Activated CD8-positive, alpha-beta memory T cell treated with anti-CD3 and anti-CD28 coated beads for 48 hours (primary cell): ENCODE measurements around the gene METTL21A.
"Not testable (repeated sequence)": the region's sequence is repeated elsewhere in the genome, so short reads cannot be mapped to it uniquely, and the experiment has no call there.

Experiments
- DNase-seq, 3 experiments: peaks; one replicate each; pipeline ENCODE4 v3.0.0-alpha.2; 2020; ENCODE audit warnings: low read depth in 2 of 3, low spot score in 2 of 3

METTL21A gene

GRCh38 chr2:207625014-207625907 lies at the start of gene METTL21A:
METTL21A (minus strand) TSS chr2:207625394; CDS start chr2:207624375, 1,019 bp downstream.
- DNase-seq = peak; percentile 73 to 93 (median 77)

- no peak for DNase-seq
Measured at GRCh38 chr2:207674826-207675225, 49.6 kb upstream of the METTL21A start.

GRCh38 chr2:207674266-207674774 lies 49.1 kb upstream of the METTL21A start:
- no peak for DNase-seq

DNA sequence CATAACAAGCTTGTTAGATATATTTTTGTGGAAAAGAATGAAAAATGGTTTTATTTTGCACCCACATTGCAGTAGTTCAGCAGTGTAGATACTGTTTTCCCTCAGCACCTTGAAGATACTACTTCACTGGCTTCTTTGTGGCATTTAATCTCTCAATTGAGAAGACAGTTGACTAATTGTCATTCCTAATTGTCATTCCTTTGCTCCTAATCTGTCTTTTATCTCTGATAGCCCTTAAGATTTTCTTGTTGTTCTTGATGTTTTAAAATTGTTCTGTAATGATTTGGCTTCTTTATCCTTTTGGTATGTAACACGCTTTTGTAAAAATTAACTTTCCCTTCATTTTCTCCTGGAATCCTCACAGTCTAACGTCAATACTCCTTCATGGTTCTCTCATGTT lies 48.2 kb upstream of the METTL21A start:
- no peak for DNase-seq

DNA sequence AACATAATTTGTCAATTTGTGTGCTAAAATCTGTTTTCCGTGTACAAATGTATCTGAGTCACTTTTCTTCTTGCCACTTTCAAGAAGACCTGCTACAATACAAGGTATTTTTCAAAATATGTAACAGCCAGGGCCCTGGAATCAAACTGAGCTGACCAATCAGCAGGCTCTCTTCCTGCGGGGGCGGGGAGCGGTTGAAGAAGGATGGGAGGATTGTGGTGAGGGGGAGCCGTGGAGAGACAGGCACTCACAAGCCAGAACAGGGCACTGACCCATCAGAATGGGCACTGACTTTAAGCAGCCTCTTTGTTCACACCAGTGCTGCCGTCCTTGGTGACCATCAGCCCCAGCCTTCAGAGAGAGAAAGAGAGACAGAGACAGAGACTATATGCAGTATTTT lies 45.7 kb upstream of the METTL21A start:
- no peak for DNase-seq

GRCh38 chr2:207663870-207664545 lies 38.8 kb upstream of the METTL21A start:
- DNase-seq = no peak

GRCh38 chr2:207662203-207662602 lies 37.0 kb upstream of the METTL21A start:
- DNase-seq = no peak

DNA sequence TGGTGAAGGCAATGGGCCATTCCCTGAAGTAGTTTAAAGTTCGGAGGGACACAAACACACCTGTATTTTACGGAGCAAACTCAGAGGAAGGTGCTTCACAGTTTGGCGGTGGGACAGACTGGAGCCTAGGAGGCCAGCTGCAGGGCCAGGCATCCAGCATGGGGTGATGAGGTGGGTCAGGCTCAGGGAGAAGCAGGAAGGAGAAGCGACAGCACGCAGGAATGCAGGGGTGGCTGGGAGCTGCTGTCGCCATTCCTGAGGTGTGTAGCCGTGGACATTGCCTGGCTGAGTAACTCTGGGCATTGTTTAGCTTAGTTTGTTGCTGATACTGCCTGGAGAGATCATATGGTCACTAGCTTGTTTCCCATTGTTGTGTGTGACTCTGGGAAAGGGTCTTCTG lies 35.8 kb upstream of the METTL21A start:
- DNase-seq = no peak

DNA sequence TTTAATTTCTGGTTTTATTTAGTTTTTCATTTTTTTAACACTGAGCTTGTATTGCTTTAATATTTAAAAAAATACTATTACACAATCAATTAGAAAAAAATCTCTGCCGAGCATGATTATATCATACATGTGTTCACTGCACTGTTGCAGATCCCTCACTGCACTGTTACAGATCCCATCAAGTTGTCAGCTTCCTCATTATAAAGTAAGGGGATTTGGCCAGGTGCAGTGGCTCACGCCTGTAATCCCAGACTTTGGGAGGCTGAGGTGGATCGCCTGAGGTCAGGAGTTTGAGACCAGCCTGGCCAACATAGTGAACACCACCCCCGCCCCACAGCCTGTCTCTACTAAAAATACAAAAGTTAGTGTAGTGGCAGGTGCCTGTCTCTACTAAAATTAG lies 33.0 kb upstream of the METTL21A start:
- DNase-seq = no peak

GRCh38 chr2:207655000-207655399 lies 29.8 kb upstream of the METTL21A start:
- no peak for DNase-seq

DNA sequence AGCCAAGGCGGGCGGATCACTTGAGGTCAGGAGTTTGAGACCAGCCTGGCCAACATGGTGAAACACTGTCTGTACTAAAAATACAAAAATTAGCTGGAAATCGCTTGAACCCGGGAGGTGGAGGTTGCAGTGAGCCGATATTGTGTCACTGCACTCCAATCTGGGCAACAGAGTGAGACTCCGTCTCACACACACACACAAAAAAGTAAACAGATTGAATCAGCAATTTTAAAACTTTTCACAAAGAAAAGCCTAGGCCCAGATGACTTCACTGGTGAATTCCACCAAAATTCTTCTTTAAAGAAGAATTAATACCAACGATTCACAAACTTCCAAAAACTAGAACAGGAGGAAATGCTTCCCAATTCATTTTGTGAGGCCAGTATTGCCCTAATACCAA lies 21.4 kb upstream of the METTL21A start:
- not testable (repeated sequence) for DNase-seq

DNA sequence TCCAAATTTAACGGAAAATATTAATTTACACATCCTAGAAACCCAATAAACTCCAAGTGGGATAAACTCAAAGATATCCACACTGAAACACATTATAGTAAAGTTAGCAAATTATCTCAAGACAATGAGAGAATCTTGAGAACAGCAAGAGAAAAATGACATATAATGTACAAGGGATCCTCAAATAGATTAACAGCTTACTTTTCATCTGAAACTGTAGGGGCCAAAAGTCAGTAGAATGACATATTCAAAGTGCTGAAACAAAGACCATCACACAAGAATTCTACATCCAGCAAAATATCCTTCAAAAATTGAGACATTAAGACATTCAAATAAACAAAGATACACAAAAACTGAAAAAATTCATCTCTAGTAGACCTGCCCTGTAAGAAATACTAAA lies 18.7 kb upstream of the METTL21A start:
- DNase-seq = no peak

GRCh38 chr2:207640661-207641060 lies 15.5 kb upstream of the METTL21A start:
- DNase-seq = no peak

GRCh38 chr2:207640160-207640559 lies 15.0 kb upstream of the METTL21A start:
- no peak for DNase-seq

GRCh38 chr2:207639288-207639687 lies 14.1 kb upstream of the METTL21A start:
- DNase-seq = not testable (repeated sequence)

DNA sequence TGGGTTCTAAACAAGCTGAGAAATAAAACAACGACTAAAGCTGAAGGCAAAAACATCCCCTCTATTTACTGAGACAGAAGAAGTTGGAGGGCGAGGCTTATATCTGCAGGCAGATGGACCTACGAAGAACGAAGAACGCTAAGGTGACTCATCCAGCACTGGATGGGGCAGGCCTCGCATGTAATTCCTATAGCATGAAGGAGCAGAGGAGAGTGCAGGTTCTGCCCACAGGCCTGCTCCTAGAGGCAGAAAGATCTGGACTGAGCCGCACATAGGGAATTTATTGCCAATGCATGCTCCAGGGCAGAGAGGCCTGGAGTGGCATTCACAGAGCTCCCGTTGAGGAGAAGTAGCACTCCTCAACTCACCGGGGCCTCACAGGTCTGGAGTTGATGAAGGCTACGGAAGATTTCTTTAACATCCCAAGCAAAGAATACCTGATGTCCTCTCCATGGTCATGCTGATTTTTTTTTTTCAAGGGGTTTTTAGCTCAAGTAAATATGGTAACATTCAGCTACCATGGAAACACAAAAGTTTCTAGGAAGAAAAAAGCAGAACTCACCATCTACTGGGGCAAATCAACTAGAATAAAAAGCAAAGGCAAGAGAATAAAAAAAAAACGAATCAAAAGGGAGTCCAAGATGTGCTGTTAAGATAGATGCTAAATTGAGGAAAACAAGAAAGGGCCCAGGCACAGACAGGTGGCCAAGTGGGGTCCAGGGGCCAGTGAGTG lies 10.4 kb upstream of the METTL21A start:
- no peak for DNase-seq

GRCh38 chr2:207633686-207634085 lies 8.5 kb upstream of the METTL21A start:
- no peak for DNase-seq

DNA sequence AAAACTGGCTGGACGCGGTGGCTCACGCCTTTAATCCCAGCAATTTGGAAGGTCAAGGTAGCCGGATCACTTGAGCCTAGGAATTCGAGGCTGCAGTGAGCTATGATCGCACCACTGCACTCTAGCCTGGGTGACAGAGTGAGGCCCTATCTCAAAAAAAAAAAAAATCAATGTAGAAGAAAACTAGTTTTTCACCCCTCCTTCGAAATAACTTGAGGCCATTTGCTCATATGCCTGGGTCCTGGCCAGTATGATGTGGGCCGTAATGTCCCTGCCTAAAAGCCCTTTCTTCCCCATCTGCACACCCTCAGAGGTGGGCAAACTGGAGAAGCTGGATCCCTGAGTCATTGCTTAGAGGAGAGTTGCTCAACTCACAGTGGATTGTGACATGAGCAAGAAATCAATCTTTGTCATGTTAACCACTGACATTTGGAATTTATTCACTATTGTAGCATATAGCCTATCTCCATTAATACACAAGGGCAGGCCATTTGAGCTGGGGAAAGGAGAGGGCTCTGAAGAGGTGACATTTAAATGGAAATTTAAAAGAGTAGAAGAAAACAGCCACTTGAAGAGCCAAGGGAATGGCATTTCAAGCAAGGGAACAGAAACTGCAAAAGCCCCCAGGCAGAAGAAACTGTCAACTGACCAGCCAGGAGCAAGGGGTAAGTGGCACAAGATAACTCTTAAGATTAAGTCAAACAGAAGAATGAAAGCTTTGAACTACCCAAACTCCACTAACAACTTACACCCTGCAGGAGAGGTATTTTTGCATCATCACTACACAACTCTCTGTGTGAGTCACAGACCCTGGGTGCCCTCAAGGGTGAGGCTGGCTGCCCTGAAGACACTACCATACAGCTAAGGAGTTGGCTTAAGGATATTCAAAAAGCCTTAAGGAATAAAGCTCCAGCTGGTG lies 7.6 kb upstream of the METTL21A start:
- no peak for DNase-seq

- DNase-seq = no peak
Measured at GRCh38 chr2:207630491-207630890, 5.3 kb upstream of the METTL21A start.

DNA sequence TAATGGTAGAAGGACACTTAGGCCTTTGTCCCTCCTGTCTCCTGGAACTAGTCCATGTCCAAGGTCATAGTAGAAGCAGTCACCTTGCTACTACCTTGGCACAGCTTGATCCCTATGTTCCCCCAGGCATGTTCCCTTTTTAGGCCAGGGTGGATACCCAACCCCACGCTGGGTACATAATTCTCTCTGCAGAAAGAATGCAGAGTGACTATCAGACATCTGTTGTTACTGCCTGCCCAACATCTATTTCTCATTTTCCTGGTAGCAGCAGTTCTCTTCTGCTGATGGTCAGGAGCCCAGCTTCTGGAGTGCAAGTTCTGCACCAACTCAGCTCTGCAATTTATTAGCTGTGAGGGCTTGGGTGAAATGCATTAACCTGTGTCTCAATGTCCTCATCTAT lies 4.4 kb upstream of the METTL21A start:
- no peak for DNase-seq
